Endothelial cell of umbilical vein (primary cell): ENCODE data around the gene NDUFS8. TPM values are rescaled to one million over a fixed set of nuclear protein-coding genes. Genes with fewer than 3 reads are reported as not detected.

ENCODE experiments used
- BruUV-seq: library from RNA; stranded (reverse); fragments of 400-500 nt; replicated peaks from 2 replicates; lab custom pipeline; 2021; lab: Mats Ljungman, UMichigan
- CTCF ChIA-PET: fragments of 300-600, 350-600 bp; sonication (Branson Sonifier 250); formaldehyde crosslinking; loops from one replicate; lab custom pipeline; 2021; ENCODE audit warnings: antibody characterized with exemption, inconsistent platforms; lab: Charles Lee
- POLR2A ChIA-PET: fragments of 300-600, 350-600 bp; sonication (Branson Sonifier 250); formaldehyde crosslinking; loops from one replicate; lab custom pipeline; 2021; ENCODE audit warnings: antibody characterized with exemption, inconsistent platforms; lab: Charles Lee
- DNase-seq: peaks from one replicate; pipeline ENCODE4 v3.0.0-alpha.2; 2011; ENCODE audit warnings: low read depth, low spot score
- FAIRE-seq: peaks from 2 replicates; lab custom pipeline; 2011; peaks lifted over from hg19 to GRCh38; lab: Jason Lieb, UNC
- H2AFZ ChIP-seq: 2 replicates; pipeline ENCODE4 v1.6.0; 2012; ENCODE audit warnings: low read depth, low read length, control low read depth, inconsistent platforms
- H3K27ac ChIP-seq: 2 replicates; pipeline ENCODE4 v1.5.1; 2011; ENCODE audit warnings: low read depth, mild to moderate bottlenecking, control low read depth, low read length, moderate library complexity; ENCODE audit not compliant: insufficient read depth
- H3K27me3 ChIP-seq, 2 experiments: 2 replicates each; pipeline versions ENCODE4 v1.6.0 to v1.6.1; 2011; ENCODE audit warnings: low read length in 2 of 2, mixed read lengths in 1 of 2; ENCODE audit not compliant: control insufficient read depth in 2 of 2, insufficient read depth in 2 of 2
- H3K36me3 ChIP-seq, 2 experiments: 2 replicates in 1 of 2; 3 replicates in 1 of 2; pipeline ENCODE4 v1.5.1; 2011; ENCODE audit warnings: low read length in 2 of 2, mild to moderate bottlenecking in 1 of 2, moderate library complexity in 1 of 2; ENCODE audit not compliant: control insufficient read depth in 2 of 2, insufficient read depth in 2 of 2; ENCODE audit errors: extremely low read depth in 1 of 2
- H3K4me1 ChIP-seq: 3 replicates; pipeline ENCODE4 v1.5.1; 2011; ENCODE audit warnings: mild to moderate bottlenecking, low read length; ENCODE audit not compliant: control insufficient read depth, insufficient read depth; ENCODE audit errors: extremely low read depth
- H3K4me2 ChIP-seq: 2 replicates; pipeline ENCODE4 v1.6.1; 2011; ENCODE audit warnings: low read length, control low read depth, mixed read lengths; ENCODE audit not compliant: insufficient read depth
- H3K4me3 ChIP-seq, 3 experiments: fragments of 200-600 bp in 1 of 3; sonication (generic), shearing (Covaris generic) in 1 of 3; replicated peaks in 1 of 3; 2 replicates each; pipeline ENCODE4 v1.5.1; 2011 to 2016; ENCODE audit warnings: control low read depth in 3 of 3, low read length in 3 of 3, mild to moderate bottlenecking in 2 of 3, inconsistent platforms in 1 of 3, low read depth in 1 of 3, moderate library complexity in 1 of 3; ENCODE audit not compliant: insufficient read depth in 1 of 3
- H3K79me2 ChIP-seq: 2 replicates; pipeline ENCODE4 v1.6.0; 2012; ENCODE audit warnings: low read length, inconsistent platforms; ENCODE audit not compliant: control insufficient read depth, insufficient read depth
- H3K9ac ChIP-seq: replicated peaks from 2 replicates; pipeline ENCODE3; 2011; ENCODE audit warnings: low read length, control low read depth; ENCODE audit not compliant: insufficient read depth; ENCODE audit errors: extremely low read depth
- H3K9me1 ChIP-seq: replicated peaks from 3 replicates; pipeline ENCODE4 v1.6.0; 2011; ENCODE audit warnings: mild to moderate bottlenecking, low read length; ENCODE audit not compliant: control insufficient read depth, insufficient read depth; ENCODE audit errors: extremely low read depth
- H3K9me3 ChIP-seq: replicated peaks from 2 replicates; pipeline ENCODE4 v1.5.1; 2012; ENCODE audit warnings: low read length, inconsistent platforms; ENCODE audit not compliant: control insufficient read depth, insufficient read depth
- H4K20me1 ChIP-seq: replicated peaks from 2 replicates; pipeline ENCODE3; 2011; ENCODE audit warnings: mild to moderate bottlenecking, low read length; ENCODE audit not compliant: control insufficient read depth, insufficient read depth; ENCODE audit errors: extremely low read depth
- EZH2 ChIP-seq: IDR thresholded peaks from 2 replicates; pipeline ENCODE4 v1.6.1; 2012; ENCODE audit warnings: borderline replicate concordance, low read depth, mild to moderate bottlenecking, moderate library complexity, low read length, inconsistent platforms; ENCODE audit not compliant: severe bottlenecking
- FOS ChIP-seq: IDR thresholded peaks from 2 replicates; pipeline ENCODE4 v1.6.1; 2011; ENCODE audit warnings: mild to moderate bottlenecking, low read length, moderate library complexity, borderline replicate concordance; ENCODE audit not compliant: insufficient read depth
- GATA2 ChIP-seq: IDR thresholded peaks from 2 replicates; pipeline ENCODE4 v1.7.0; 2011; ENCODE audit warnings: low read depth, mild to moderate bottlenecking, moderate library complexity, mixed read lengths, low read length; ENCODE audit not compliant: insufficient read length, insufficient read depth
- JUN ChIP-seq: IDR thresholded peaks from 2 replicates; pipeline ENCODE4 v1.6.1; 2011; ENCODE audit warnings: borderline replicate concordance, low read depth; ENCODE audit not compliant: insufficient read length, insufficient read depth
- MYC ChIP-seq: IDR thresholded peaks from one replicate; pipeline ENCODE4 v1.6.1; 2011; ENCODE audit warnings: mild to moderate bottlenecking, low read depth, low read length
- POLR2A ChIP-seq: IDR thresholded peaks from 2 replicates; pipeline ENCODE4 v1.6.1; 2012; ENCODE audit warnings: low read depth, mild to moderate bottlenecking, control low read depth, low read length
- POLR2AphosphoS5 ChIP-seq: IDR thresholded peaks from 2 replicates; pipeline ENCODE4 v1.6.1; 2012; ENCODE audit warnings: low read depth, mild to moderate bottlenecking, control low read depth, low read length, moderate library complexity; ENCODE audit not compliant: insufficient read depth
- dilution Hi-C: fragments of 300-500 bp; cut with MboI; formaldehyde crosslinking; loops from one replicate; pipeline ENCODE4 v1.15.0; 2019; ENCODE audit warnings: low sequenced_read_pairs; ENCODE audit not compliant: extremely low pct_ligation_motif_present
- intact Hi-C: fragments of 100-400 bp; cut with micrococcal nuclease; formaldehyde crosslinking; loops from one replicate; pipeline ENCODE4 v1.10.0; 2022
- polyA plus RNA-seq, 4 experiments: library from polyadenylated mRNA; depleted of rRNA in 3 of 4; stranded (reverse) in 3 of 4; unstranded in 1 of 4; fragments of >200 nt; gene quantifications; 2 replicates each; pipeline versions ENCODE4 v1.2.1 to v1.2.3, GENCODE V29; 2011 to 2012; ENCODE audit warnings: missing spikeins in 1 of 4
- total RNA-seq: library from RNA; stranded (reverse); gene quantifications from 2 replicates; pipeline ENCODE4 v1.2.3, GENCODE V29; 2021
- TF ChIP-seq, protein P1 (sequence below), 2 donors: IDR thresholded peaks; 1 replicate in 1 of 2; 2 replicates in 1 of 2; pipeline ENCODE4 v1.5.1; 2011; ENCODE audit warnings: low read length in 2 of 2, mild to moderate bottlenecking in 2 of 2, moderate library complexity in 2 of 2, control low read depth in 1 of 2, inconsistent platforms in 1 of 2, low read depth in 1 of 2; ENCODE audit not compliant: insufficient read depth in 1 of 2; ENCODE audit errors: extremely low read depth in 1 of 2
- TF ChIP-seq, protein P2 (sequence below): IDR thresholded peaks from 2 replicates; pipeline ENCODE4 v1.6.1; 2011; ENCODE audit not compliant: insufficient read depth, insufficient read length

Gene NDUFS8
- total and polyA plus RNA-seq, 2 donors (not counting 3 experiments of a cell fraction or from before 2014, with no cell fraction given) = 166 to 170 TPM

DNA sequence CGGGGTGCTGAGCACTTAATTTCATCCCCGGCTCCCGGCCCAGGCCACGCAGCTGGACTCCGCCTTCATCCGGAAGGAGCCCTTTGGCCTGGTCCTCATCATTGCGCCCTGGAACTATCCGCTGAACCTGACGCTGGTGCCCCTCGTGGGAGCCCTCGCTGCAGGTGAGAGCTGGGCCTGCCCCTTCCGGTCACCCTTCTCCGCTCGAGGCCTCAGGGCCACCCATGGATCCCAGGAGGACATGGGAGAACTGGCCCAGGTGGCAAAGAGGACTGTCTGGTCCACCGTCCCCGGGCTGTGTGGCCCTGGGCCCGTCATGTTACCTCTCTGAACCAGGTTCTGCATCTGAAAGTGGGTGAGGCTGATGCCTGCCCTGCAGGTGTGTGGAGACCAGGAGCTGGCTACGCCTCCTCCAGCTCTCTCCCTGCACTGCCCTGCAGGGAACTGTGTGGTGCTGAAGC is 11.7 kb upstream of the NDUFS8 start:
- Histone ChIP-seq H3K9me1 (no peaks in the 10 kb centered on the region), H3K27me3 (no peaks in the 10 kb centered on the region), H3K79me2 (no peaks in the 10 kb centered on the region), H3K36me3 (no peaks in the 10 kb centered on the region), H3K9me3 (no peaks in the 10 kb centered on the region), H3K4me1 (peaks cover 7% of the 10 kb centered on the region), H3K27ac (no peak overlapping the region), H4K20me1 (no peaks in the 10 kb centered on the region), H3K9ac (no peak overlapping the region), H3K4me3 (no peak overlapping the region), H2AFZ (no peak overlapping the region), H3K4me2 (no peak overlapping the region)
- dilution Hi-C loops = no loop called here
- no TSS peak for BruUV-seq
- ChIA-PET CTCF (no interaction called here), POLR2A (no interaction called here)
- no peak for TF ChIP-seq GATA2
- TF ChIP-seq, protein P1, sequence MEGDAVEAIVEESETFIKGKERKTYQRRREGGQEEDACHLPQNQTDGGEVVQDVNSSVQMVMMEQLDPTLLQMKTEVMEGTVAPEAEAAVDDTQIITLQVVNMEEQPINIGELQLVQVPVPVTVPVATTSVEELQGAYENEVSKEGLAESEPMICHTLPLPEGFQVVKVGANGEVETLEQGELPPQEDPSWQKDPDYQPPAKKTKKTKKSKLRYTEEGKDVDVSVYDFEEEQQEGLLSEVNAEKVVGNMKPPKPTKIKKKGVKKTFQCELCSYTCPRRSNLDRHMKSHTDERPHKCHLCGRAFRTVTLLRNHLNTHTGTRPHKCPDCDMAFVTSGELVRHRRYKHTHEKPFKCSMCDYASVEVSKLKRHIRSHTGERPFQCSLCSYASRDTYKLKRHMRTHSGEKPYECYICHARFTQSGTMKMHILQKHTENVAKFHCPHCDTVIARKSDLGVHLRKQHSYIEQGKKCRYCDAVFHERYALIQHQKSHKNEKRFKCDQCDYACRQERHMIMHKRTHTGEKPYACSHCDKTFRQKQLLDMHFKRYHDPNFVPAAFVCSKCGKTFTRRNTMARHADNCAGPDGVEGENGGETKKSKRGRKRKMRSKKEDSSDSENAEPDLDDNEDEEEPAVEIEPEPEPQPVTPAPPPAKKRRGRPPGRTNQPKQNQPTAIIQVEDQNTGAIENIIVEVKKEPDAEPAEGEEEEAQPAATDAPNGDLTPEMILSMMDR (IDR thresholded peaks at IDR 0.05; ENCODE audit: extremely low read depth in 1 of 2, insufficient read depth in 1 of 2, low read depth in 1 of 2, low read length in 2 of 2) = no peak
- TF ChIP-seq FOS = no peak
- no peak for TF ChIP-seq JUN
- TF ChIP-seq POLR2AphosphoS5 = no peak
- TF ChIP-seq EZH2 = no peak
- TF ChIP-seq POLR2A = no peak
- TF ChIP-seq, protein P2, sequence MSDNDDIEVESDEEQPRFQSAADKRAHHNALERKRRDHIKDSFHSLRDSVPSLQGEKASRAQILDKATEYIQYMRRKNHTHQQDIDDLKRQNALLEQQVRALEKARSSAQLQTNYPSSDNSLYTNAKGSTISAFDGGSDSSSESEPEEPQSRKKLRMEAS = no peak
- TF ChIP-seq MYC = no peak
- DNase-seq (no peak), FAIRE-seq (no peak)
- intact Hi-C loops = no loop called here
